HG03378 (cell line): ENCODE data around the gene ARHGAP12.

Source experiments
- ATAC-seq: cut with Tn5 transposase; IDR thresholded peaks from one replicate; pipeline ENCODE4 v1.9.1; 2021; ENCODE audit warnings: mild to moderate bottlenecking, moderate library complexity; ENCODE audit not compliant: unreplicated experiment

ARHGAP12 gene

GRCh38 chr10:31830887-31831286, 97.7 kb downstream of the ARHGAP12 start:
- no peak for ATAC-seq

GRCh38 chr10:31829776-31830175, 98.9 kb downstream of the ARHGAP12 start:
- no peak for ATAC-seq

- ATAC-seq, result no peak
Measured at GRCh38 chr10:31823358-31823757, 105.3 kb downstream of the ARHGAP12 start.

- ATAC-seq, result no peak
Measured at GRCh38 chr10:31822616-31823318, 105.9 kb downstream of the ARHGAP12 start.

- no peak for ATAC-seq
Measured at GRCh38 chr10:31822150-31822549, 106.5 kb downstream of the ARHGAP12 start.

GRCh38 chr10:31820778-31821369, 107.8 kb downstream of the ARHGAP12 start:
- no peak for ATAC-seq

GRCh38 chr10:31820096-31820495, 108.5 kb downstream of the ARHGAP12 start:
- ATAC-seq, result no peak

- no peak for ATAC-seq
Measured at GRCh38 chr10:31819391-31819820, 109.2 kb downstream of the ARHGAP12 start.

- ATAC-seq, result no peak
Measured at GRCh38 chr10:31816318-31816717, 112.3 kb downstream of the ARHGAP12 start.

- ATAC-seq, result no peak
Measured at GRCh38 chr10:31808258-31809218, 120.1 kb downstream of the ARHGAP12 start.

GRCh38 chr10:31804352-31804810, 124.2 kb downstream of the ARHGAP12 start:
- no peak for ATAC-seq

GRCh38 chr10:31803606-31804351, 124.9 kb downstream of the ARHGAP12 start:
- no peak for ATAC-seq

- ATAC-seq, result no peak
Measured at GRCh38 chr10:31799181-31799580, 129.4 kb downstream of the ARHGAP12 start.

GRCh38 chr10:31792745-31793144, 135.9 kb downstream of the ARHGAP12 start:
- no peak for ATAC-seq

- no peak for ATAC-seq
Measured at GRCh38 chr10:31789555-31789954, 139.1 kb downstream of the ARHGAP12 start.

GRCh38 chr10:31782701-31783100, 145.9 kb downstream of the ARHGAP12 start:
- no peak for ATAC-seq

- ATAC-seq, result no peak
Measured at GRCh38 chr10:31780717-31781116, 147.9 kb downstream of the ARHGAP12 start.

GRCh38 chr10:31778627-31779026, 150.0 kb downstream of the ARHGAP12 start:
- no peak for ATAC-seq

- no peak for ATAC-seq
Measured at GRCh38 chr10:31776159-31776558, 152.5 kb downstream of the ARHGAP12 start.

- no peak for ATAC-seq
Measured at GRCh38 chr10:31774928-31775650, 153.5 kb downstream of the ARHGAP12 start.
